Right renal pelvis (tissue), 4 donors: Measurements from ENCODE around the gene PCNT. TPM values are rescaled to one million over a fixed set of nuclear protein-coding genes. Genes with fewer than 3 reads are reported as not detected.
"Not testable (repeated sequence)": the region's sequence is repeated elsewhere in the genome, so short reads cannot be mapped to it uniquely, and the experiment has no call there.

Source experiments
- DNase-seq, 4 donors: peaks; one replicate each; pipeline ENCODE4 v3.0.0-alpha.2; 2013; ENCODE audit warnings: low read depth in 4 of 4, low spot score in 3 of 4, missing footprints in 1 of 4
- polyA plus RNA-seq, 4 donors: library from polyadenylated mRNA; unstranded; fragments of 120-200 nt; gene quantifications; one replicate each; pipeline ENCODE4 v1.2.1, GENCODE V29; 2013; ENCODE audit not compliant: insufficient read length in 4 of 4

The PCNT gene
- polyA plus RNA-seq, 4 donors: 32.0 to 34.6 (median 32.5) TPM

DNA sequence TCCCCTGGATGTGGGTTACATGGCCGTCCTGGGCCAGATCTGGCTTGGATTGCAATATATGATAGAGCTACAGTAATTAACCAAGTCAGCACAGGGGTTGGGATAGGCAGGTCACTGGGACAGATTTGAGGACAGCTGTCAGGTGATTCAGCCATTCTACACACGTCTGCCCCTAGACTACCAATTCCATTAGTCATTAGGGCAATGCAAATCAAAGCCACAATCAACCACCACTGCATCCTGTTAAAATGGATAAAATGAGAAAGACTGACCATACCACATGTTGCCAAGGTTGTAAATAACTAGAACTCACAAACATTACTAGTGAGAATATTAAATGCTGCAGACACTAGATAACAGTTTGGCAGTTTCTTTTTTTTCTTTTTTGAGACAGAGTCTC is 16.3 kb upstream of the PCNT start:
- no peak for DNase-seq

GRCh38 chr21:46308431-46308830 is 15.5 kb upstream of the PCNT start:
- DNase-seq: no peak

GRCh38 chr21:46310260-46310659 is 13.7 kb upstream of the PCNT start:
- DNase-seq: not testable (repeated sequence)

- DNase-seq: no peak
Measured at GRCh38 chr21:46311568-46311967, 12.4 kb upstream of the PCNT start.

- DNase-seq: no peak
Measured at GRCh38 chr21:46312949-46313348, 11.0 kb upstream of the PCNT start.

- no peak for DNase-seq
Measured at GRCh38 chr21:46314441-46315020, 9.4 kb upstream of the PCNT start.

DNA sequence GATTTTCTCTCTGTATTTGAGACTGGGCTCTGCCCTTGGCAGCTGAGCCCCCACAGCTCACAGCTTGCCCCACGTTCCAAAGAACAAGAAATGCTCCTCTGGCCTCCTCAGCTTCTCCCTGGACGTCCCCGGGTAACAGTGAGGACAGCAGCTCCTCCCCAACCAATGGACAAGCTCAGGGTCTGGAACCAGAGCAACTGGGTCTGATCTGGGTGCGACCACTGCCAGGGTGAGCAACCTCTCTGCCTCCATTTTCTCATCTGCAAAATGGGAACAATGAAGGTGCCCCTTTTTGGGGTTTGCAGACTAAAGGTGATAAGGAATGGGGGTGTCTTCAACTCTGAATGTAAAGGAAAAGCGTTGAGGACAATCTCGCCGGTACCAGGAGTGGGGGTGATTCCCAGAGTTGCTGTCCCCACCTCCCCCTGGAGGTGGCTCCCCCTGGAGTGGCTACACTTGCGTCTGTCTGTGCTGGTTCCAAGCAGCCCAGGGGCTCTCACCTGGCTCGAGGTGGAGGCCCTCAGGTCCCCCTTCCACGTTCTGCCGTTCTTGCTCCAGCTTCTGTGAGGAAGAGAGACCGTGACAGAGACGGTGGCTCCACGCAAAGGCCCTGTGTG is 7.1 kb upstream of the PCNT start:
- no peak for DNase-seq

GRCh38 chr21:46317710-46318463 is 6.1 kb upstream of the PCNT start:
- no peak for DNase-seq

DNA sequence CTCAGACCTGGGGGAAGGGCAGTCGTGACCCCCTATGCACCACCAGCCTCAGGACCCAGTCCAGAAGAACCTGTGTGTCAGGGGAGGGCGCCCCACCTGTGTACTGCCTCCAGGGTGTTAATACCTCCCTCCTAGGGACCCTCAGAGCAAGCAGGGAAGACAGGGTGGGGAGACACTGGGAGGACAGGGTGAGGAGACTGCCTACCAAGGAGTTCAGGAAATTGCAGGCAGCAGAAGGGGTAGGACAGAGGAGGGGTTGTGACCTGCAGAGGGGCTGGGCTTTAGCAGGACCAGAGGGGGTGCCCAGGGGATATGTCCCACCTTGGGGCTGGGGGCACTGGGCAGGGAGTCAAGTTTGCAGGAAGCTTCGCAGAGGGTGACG is 5.5 kb upstream of the PCNT start:
- no peak for DNase-seq

DNA sequence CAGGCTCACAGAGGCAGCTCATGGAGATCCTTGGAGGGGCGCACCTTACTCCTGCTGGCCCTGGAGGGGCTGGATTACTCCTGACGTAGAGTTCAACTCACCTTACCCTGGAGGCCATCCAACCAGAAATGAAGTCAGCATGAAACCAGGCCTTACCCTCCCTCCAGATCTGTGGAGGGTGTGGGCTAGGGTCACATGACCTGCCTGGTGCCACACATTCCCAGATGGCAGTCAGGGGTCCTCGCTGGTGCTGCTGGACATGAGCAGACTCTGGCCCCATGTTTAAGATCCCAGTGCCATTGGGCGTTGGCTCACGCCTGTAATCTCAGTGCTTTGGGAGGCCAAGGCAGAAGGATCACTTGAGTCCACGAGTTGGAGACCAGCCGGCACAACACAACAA is 4.8 kb upstream of the PCNT start:
- no peak for DNase-seq

DNA sequence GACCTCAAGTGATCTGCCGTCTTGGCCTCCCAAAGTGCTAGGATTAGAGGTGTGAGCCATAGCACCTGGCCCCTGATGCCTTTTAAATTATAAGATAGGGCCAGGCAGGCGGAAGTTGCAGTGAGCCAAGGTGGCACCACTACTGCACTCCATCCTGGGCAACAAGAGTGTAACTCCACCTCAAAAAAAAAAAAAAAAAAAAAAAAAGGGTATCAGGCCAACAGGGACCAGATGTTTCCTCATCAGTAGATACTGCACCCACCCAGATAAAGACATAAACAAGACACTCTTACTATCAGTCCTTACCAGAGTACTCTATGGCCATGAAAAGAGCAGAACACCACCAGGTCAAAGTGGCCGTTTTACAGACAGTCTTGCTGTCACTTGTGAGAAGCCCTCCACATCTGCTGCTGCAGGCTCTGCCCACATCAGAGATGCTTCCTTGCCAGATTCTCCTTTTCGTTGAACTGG is 3.6 kb upstream of the PCNT start:
- DNase-seq: no peak

- DNase-seq: no peak
Measured at GRCh38 chr21:46322351-46323226, 1.4 kb upstream of the PCNT start.

DNA sequence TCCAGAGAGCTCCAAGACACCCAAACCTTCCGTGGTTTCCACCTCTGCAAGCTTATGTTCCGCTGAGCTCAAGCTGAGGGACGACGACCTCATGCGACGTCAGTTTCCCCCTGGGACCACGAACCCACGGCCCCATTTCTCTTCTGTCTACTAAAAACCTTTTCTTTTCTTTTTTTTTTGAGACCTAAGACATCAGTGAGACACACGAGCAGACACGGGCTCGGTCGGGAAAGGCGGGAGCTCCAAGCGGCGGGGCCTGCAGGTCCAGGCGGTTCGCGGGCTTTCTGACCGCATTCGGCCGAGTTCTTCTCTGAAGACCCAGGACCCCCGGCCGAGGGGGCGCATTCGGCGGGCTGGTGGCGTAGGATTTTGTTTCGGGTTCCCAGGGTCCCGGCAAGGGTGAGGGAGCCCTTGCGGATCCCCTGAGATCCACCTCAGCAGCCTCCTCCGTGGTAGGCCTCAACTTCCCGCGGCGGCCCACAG is 688 bp upstream of the PCNT start:
- no peak for DNase-seq

- DNase-seq: peak; percentile 58 to 73 (median 65)
Measured at GRCh38 chr21:46324390-46325072, 575 bp downstream of the PCNT start.

DNA sequence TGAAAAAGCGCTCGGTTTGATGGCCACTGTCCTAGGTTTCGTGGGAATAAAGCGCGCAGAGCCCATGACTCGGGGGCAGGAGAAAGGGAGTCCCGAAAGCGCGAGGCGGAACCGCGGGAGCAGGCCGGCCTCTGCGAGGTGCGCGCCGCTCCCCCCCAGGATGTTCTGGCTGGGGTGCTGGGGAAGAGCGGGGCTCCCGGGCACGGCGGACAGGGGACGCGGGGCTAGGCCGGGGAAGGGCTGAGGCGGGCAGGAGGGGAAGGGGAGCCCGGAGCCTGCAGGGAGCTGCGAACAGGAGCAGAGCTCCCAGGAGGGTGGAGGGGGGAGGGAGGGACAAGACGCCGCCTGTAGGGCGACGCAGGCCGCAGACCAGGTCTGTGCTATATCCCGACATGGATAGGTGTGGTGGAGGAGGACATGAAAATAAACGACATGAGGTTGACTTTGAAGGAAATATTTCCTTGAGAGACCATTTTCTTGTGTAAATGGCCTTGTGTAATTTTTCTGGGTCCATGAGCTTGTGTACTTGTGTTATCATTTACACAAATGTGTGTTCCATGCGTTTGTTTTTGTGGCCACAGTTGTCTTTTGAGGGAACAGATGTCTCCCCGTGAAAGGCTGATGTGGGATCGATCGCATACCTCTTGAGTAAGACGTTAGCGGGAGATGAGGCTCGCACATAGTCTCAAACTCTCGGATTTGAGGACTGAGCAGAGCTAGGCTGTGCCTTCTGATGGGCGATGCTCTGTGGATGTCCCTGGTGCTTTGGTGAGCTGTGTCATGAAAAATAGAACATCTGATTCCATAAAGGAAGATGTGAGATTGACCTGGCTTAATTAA is 1.3 kb downstream of the PCNT start:
- DNase-seq: no peak

GRCh38 chr21:46326110-46326703 is 2.3 kb downstream of the PCNT start:
- DNase-seq: no peak

DNA sequence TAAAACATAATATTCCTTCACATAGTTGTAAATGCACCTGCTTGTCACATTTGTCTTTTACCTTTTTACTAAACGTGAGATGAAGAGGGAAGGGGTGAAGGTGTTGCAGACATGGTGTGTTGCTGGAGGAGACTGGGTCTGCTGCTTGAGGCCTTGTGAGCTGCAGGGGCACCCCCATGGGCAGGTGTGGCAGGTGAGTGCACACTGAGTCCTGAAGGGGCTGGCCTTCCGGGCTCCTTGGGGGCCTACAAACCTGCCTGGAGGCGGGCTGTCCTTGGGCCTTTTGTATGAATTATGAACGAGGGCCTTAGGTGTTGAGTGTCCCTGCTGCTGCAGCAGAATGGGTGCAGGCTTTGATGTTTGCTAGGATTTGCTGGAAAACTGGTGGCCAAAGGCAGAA is 3.8 kb downstream of the PCNT start:
- DNase-seq: no peak

GRCh38 chr21:46328151-46328550 is 4.2 kb downstream of the PCNT start:
- DNase-seq: no peak

DNA sequence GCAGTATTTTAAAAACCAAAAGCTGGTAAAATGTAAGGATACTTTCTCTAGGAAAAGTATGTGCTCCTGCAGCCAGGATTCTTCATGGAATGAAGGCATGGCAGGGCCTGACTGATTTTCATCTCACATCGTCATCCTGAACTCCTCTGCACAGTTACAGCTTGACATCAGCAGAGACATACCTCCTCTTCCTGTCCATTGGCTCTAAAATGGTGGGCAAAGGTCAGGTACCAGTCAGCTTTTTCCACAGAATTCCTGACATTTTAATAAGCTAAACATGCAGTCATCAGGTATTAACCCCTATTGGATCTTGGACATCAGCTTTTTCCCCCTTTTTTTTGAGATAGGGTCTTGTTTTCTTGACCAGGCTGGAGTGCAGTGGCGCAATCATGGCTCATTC is 5.8 kb downstream of the PCNT start:
- no peak for DNase-seq
